ENCODE results near the gene EDN1.
"Not testable (repeated sequence)": the region's sequence is repeated elsewhere in the genome, so short reads cannot be mapped to it uniquely, and the experiment has no call there.

Gene EDN1

DNA sequence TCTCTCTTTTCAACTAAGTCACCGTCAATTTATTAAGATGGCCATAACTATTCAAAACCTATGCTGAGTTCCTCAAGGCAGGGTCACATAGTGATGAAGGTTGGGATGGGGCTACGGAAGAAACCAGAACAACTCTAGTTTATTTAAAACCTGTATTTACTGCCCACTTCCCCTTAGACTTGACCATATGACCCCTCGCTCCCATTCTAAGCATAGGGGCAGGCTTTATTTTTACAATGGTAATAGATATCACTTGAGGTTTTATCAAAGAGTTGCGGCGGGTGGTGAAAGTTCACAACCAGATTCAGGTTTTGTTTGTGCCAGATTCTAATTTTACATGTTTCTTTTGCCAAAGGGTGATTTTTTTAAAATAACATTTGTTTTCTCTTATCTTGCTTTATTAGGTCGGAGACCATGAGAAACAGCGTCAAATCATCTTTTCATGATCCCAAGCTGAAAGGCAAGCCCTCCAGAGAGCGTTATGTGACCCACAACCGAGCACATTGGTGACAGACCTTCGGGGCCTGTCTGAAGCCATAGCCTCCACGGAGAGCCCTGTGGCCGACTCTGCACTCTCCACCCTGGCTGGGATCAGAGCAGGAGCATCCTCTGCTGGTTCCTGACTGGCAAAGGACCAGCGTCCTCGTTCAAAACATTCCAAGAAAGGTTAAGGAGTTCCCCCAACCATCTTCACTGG, 5.5 kb downstream of the EDN1 start:
- no peak for DNase-seq

DNA sequence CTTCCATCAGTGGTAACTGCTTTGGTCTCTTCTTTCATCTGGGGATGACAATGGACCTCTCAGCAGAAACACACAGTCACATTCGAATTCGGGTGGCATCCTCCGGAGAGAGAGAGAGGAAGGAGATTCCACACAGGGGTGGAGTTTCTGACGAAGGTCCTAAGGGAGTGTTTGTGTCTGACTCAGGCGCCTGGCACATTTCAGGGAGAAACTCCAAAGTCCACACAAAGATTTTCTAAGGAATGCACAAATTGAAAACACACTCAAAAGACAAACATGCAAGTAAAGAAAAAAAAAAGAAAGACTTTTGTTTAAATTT, 6.1 kb downstream of the EDN1 start:
- no peak for DNase-seq

DNA sequence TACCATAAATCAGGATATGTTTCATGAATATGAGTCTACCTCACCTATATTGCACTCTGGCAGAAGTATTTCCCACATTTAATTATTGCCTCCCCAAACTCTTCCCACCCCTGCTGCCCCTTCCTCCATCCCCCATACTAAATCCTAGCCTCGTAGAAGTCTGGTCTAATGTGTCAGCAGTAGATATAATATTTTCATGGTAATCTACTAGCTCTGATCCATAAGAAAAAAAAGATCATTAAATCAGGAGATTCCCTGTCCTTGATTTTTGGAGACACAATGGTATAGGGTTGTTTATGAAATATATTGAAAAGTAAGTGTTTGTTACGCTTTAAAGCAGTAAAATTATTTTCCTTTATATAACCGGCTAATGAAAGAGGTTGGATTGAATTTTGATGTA, 6.4 kb downstream of the EDN1 start:
- no peak for DNase-seq

DNA sequence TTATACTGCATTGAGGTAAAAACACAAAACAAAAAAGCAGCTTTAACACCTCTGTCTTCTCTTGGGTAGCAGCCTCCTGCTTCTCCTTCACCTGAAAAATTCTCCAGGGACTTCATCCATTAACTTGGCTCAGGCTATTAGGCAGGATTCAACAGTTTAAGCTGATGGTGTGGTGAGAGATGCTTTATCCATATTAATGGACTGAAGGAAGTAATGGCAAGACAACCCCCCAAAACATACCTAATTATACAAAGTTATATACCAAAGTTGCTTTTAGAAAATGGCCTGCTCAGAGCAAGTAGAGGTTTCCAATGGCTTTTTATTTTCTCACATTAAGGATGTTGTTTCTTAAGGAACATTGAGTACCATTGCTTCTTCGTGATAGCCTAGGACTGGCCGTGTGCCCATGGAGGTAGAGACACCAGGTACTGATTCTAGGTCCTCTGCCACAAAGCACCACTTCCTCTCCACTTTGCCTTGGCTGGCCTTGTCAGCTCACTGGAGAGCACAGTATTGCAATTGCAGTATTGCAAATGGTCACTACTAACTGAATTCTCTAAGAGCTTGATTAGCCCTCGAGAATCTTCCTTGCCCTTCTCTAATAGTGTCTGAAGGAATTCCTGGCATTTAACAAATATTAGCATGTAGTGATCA, 7.3 kb downstream of the EDN1 start:
- DNase-seq = no peak

DNA sequence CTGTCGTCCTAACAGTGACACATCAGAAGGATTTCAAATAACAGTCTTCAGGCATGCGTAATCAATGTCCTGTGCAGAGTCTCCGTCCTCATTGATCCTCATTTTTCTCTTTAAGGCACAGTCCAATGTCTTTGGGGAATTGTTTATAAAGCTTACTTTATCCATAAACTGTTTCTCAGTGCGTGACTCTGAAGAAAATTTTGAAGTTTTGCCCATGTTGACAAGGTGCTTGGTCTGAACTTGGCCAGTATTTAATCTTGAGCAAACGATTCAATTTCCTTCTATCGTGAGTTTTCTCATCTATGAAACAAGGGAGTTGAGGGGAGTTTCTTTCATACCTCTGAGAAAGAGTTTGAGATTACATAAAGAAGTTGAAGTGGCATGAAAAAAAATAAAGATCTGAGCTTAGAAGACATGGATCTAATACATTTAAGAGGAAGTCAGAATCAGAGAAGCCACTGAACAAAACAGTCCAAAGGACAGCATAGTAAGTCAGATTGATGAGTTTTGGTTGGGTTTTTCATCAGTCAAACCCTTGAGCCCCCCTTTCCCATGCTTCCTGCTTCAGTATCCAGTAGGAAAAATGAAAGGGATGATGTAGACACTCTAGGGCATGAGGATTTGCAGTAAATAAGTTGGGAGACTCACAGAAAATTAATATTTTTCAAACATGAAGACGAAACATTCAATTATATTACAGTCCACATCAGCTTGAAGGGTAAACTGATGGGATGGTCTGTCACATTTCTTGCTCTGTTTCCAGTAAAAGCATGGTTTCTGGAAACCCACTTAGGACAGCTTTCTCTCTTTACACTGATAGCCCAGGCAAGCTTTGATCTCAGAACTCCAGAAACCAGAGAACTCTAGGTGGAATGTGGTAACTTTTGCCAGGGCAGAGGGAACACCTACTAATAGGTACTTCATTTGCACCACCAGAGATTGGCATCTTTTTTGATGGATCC, 8.1 kb downstream of the EDN1 start:
- DNase-seq = no peak

DNA sequence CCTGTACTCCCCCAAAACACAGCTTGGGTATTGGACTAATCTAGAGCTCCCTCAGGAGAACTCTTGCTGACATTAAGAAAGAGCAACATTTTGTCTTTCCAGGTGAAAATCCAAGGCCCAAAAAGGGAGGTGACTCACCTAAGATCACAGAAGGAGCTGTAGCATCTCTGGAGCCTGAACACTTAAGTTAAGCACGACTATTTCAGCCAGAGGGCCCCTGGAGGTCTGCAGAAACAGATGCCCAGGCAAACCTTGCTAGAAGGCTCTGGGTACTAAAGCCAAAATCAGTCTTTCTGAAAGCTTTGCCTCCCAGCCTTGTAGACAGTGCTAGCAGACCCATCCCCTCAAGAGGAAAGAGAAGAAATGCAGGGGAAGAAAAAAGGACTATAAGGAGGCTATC, 8.8 kb downstream of the EDN1 start:
- no peak for DNase-seq

DNA sequence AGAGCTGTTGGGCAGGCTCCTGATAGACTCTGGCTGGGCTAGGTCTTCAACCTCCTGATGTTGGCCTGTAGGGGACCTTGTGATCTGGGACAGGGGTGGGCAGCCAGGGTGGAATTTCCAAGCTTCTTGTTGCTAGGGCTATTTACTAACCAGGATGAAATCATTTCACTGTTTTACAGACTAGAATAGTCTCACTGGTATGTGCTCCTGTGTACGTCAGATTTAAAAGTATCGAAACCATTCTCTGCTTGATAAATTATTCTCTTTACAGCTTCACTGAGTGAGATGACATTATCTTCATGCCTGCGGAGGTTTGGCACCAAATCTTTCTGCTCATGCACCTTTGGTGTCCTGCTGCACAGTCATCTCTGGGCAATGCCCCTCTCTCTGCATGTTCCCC, 10.9 kb downstream of the EDN1 start:
- DNase-seq = no peak

DNA sequence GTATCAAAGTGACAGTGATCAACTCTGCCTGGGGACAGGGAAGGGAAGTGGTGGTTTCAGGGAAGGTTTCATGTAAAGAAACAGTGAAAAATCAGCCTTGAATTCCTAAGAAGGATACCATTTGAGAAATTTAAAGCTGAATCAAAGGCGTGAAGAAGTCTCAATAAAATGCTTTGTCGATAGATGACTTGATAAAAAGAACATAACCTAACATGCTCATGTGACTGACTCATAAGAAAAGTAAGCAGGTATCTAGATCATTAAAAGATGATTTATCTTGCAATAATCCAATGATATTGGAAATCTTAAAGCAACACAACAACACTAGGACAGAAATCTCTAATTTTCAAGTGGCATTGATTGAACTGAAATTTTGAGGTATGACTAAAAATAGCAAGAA, 14.3 kb downstream of the EDN1 start:
- no peak for DNase-seq

DNA sequence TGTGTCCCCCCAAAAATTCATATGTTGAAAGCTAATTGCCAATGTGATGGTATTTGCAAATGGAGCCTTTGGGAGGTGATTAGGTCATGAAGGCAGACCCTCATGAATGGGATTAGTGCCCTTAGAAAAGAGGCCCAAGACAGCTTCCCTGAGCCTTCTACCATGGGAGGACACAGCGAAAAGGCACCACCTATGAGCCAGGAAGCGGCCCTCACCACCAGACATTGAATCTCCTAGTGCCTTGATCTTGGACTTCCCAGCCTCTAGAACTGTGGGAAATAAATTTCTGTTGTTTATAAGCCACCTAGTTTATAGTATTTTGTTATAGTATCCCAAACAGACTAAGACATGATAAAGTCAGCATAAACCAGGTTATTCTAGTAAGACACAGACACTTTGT, 18.9 kb downstream of the EDN1 start:
- no peak for DNase-seq

DNA sequence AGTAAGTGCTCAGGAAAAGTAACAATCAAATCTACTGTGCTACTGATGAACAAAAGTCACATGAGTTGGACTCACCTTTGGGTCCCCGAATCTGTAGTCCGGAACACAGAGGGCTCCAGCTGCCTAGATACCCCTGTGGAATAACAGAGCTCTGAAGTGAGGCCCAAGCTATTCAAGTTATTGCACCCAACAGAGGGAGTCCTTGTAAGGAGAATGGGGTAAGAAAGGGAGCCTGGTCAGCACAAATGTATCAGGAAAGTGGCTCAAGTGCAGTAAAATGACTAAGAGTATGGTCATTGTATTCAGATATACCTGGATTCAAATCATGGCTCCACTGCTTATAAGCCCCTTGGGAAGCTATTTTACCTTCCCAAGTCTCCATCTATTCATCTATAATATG, 20.9 kb downstream of the EDN1 start:
- DNase-seq = no peak

DNA sequence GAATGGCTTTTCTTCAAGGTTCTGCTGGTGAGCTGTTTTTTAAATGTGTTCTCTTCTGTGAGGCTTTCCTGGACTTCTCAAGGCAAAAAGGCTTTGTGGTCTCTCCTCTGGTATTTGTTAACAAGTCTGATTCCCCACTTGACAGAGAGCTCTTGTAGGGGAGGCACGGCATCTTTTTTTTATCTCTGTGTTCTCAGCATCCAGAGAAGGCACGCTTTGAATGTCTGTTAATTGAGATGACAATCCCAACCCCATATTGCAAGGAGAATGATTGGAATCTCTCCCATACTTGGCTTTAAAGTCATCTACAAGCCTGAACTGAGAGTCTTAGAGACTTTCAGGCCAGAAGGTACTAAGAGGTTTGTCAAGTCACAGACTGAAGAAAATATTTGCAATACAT, 22.6 kb downstream of the EDN1 start:
- DNase-seq = no peak

DNA sequence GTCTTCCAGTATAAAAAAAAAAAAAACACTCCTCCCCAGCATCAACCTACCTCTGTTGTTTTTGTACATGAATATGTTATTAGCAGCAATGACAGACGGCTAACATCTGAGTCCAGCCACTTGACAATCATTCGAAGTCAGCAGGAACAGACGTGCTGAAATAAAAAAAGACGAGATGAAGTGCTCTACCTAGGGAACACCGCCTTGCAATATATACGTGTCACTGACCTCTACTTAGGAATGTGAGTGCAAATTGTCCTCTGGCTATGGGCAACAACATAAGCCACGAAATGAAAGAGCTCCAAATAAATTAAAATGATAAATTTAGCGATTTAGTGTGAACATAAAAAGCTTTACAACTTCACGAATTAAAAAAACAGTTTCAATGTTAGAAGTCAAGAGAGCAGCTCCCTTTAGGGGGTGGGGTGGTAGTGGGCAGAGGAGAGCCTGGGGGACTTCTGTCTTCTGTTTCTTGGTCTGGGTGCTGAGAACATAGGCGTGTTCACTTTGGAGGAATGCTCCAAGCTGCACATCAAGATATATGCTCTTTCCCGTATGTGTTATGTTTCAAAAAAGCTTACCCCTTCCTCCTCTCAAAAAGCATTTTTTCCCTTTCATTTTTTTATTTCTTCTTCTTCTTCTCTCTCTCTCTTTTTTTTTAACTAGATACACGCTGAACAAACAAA, 23.3 kb downstream of the EDN1 start:
- no peak for DNase-seq

DNA sequence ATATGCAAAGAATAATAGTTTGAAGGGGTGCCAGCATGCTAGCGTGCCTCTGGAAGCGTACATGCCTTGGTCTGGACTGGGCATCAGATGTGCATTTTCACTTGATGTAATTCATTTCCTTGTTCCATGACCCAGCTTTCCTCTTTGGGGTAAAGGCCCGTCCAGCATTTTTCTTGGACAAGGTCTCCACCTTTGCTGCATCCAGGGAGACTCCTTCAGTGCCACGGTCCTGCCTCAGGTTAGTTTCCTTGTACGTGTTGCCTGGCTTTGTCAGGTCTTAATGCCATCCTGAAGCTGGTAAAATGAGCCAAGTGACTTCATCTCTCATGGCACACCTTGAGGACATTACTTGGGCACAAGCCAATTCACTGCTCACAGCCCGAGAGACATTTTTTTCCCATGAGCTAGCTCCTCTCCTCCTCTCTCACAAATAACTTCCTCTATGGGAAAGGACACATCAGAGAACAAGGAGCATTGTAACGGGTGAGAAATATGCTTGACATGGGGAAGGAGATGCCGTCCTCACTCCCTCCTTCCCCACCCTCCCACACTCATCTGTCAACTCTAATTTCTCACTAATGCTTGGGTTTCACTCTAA, 23.9 kb downstream of the EDN1 start:
- DNase-seq = no peak

DNA sequence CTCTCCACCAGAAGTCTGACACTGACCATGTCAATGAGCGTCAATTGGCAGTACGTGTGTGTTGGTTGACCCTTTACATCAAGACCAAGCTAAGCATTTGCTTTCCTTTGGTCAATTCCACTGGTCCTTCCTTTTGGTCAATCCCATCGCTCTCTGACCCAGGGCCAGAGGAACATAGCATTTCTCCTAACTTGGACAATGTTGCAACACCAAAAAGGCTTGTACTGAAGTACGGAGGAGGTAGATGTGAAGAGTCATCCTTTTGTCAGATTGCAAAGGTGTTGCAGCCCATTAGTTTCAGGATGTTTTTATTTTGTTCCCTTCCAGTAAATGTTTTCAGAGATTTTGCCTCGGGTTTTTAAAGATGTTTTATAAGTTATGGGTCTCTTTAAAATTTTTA, 24.6 kb downstream of the EDN1 start:
- DNase-seq = no peak

DNA sequence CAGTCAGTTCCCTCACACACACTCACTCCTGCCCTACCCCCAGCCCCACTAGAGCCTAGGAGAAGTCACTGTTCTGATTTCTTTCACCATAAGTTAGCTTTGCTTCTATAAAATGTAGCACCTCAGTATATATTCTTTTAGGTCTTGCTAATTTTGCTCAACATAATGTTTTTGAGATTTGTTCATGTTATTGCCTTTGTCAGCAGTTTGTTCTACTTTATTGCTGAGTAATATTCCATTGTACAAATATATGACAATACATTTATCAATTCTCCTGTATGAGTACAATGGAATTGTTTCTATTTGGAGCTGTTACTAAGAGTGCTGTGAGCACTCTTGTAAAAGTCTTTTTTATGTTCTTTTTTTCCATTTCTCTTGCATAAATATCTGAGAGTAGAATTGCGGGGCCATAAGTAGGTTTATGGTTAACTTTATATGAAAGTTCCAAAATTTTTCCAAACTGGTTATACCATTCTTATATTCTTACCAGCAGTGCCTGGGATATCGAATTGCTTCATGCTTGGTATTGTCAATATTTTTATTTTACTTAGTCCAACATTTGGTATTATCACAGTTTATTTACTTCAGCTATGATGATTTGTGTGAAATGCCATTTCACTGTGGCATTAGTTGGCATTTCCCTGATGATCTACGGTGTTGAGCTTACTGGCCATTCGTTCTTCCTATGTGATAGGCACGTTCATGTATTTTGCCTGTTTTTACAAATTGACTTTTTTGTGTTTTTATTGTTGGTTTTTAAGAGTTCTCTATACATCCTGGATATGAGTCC, 25.3 kb downstream of the EDN1 start:
- DNase-seq = no peak

DNA sequence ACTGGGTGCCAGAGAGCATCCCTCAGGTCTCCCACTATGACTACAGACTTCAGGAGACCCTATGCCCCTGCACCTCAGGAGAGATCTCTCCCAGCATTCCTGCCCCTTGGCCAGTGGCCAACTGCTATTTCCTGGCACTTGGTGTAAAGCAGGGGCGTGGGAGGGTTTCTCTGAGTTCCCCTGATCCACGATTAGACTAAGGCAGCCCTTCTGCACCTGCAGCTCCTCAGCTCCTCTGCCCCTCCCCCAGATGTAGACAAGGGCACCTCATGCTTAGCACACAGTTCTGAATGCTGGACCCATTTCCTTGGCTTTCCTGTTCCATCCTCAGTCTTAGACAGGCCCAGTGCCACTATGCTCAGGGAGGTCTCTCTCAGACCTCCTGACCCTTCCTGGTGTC, 28.6 kb downstream of the EDN1 start:
- DNase-seq = no peak

DNA sequence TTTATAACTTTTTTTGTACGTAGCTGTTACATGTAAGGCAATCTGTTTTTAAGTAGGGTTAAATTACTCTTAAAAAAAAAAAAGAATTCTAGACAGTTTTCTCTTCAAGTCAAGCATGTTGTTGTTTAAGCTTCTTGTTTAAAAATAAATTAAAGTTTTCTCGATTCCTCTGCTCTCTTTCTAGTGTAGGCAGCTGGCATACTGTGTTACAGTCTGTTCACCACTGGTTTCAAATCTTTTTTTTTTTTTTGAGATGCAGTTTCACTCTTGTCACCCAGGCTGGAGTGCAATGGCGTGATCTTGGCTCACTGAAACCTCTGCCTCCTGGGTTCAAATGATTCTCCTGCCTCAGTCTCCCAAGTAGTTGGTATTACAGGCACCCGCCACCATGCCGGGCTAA, 29.9 kb downstream of the EDN1 start:
- DNase-seq = not testable (repeated sequence)

DNA sequence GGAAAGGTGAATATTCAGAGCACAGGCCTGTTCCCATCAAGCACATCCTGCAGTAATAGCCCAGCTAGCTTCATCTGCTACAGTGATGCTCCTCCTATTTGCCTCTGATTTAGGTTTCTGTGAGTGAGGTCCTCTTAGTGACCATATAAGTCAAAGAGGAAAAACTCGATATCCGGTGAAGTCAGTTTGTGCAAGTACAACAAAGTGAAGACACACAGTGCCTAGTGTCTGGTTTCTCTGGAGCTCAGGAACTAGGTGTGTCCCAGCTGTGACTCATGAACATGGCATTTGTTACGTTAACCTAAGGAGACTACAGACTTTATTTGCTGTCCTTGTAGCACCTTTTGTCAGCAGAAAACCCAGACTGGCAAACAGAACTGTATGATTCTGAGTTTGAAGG, 33.9 kb downstream of the EDN1 start:
- no peak for DNase-seq

DNA sequence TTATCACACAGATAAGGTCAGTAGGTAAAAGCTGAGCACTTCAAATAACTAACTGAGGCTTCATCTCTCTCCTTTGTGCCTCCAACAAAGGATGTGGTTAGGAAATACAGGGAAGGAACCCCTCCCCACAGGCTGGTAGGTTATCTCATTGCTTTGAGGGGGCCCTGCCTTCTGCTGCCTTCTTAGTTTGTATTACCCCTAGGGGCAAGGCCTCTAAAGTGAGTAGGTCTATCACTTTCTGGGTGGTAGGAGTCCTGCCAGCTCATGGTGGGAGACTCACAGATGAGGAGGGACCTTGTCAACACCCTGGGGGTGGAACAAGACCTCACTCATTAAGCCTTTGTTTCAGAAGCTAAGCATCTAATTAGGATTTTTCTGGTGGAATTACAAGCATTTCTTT, 34.6 kb downstream of the EDN1 start:
- no peak for DNase-seq

DNA sequence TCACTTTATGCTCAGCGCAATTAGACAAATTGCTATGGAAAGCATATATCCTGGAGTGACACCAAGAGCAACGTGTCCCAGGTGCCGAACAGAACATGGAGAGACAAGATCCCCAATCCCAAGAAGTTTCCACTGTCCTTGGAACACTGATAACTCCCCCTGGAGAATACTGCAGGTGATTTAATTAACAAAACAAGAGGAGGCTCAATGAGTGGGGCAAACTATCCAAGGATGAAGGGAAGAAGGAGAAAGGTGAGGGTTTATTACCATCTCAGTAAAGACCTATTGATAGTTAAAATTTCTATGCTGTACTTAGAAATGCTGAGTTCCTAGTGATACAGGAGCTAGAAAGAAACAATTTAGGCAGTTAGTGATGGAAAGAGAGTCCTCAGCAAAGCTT, 35.7 kb downstream of the EDN1 start:
- no peak for DNase-seq

DNA sequence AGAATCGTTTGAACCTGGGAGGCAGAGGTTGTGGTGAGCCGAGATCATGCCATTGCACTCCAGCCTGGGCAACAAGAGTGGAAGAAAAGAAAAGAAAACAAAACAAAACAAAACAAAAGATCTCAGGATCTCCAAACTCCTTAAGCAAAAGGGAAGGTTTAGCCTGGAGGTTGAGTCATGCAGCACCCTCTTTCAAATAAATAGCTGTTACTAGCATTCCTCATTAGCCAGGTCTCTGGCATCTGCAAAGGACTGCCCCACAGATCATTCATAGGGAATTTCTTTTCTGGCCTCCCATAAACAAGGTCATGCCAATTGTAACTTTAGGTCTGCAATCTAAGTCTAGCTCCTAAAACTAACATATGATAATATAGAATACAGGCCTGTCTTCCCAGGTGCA, 37.2 kb downstream of the EDN1 start:
- DNase-seq = no peak

DNA sequence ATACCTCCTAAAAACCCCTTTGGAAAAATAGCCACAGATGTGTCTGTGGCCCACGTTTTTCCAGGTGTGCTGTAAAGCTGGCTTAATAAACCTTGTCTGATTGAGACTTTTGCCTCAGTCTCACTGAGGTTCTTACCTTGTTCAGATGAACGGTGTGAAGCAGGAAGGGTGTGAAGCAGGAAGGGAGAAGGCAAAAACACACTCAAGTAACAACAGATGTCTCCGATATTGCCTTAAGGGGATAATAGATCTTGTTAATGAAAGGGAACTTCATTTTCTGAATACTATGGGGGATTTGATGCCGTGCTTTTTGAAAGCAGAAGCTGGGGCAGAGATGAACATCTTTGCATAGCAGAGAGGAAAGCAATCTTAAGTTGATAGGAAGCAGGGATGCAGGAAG, 37.8 kb downstream of the EDN1 start:
- DNase-seq = no peak
